Measurements from ENCODE around the gene CSNK1A1. TPM values are rescaled to one million over a fixed set of nuclear protein-coding genes. Genes with fewer than 3 reads are reported as not detected.

The CSNK1A1 gene
- total RNA-seq, 4 donors from 2014 or later: 146 to 200 (median 166) TPM

DNA sequence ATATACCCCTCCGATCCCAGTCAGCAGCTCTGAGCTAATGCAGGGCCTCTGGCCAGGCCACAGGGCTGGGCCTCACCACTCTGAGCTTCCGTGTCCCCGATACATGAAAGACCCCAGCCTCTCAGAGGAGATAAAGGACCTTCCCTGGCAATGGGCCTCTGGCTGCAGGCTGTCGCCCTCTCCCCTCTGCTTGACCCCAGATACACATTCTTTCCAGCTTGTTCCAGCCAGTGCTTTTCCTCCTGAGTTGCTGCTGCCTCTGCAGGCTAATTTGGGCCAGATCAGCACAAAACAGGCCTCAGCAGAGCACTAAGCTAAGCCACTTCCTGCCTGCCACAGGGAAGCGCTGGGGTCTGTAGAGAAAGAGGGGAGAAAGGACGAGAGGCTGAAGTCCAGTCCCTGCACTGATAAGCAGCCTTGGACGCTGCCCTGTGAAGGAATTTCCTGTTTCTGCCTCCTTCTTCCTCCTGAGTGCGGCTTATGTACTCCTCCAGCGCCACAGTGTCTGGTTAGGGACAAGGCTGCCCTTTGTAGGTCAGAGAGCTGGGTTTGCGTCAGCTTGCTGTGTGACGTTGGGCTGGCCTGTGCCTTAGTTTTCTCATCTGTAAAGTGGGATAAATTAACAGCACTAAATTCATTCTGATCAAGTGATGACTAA lies 99.1 kb downstream of the CSNK1A1 start:
- WGBS, 2 donors: 21 to 23% methylated on average over 11 of the region's 11 CpGs
- no peaks in the 10 kb centered on the region for H3K9me3 ChIP-seq
- peaks cover 0 to 40% (median 26%) of the 10 kb centered on the region in 4 donors for H3K4me1 ChIP-seq

DNA sequence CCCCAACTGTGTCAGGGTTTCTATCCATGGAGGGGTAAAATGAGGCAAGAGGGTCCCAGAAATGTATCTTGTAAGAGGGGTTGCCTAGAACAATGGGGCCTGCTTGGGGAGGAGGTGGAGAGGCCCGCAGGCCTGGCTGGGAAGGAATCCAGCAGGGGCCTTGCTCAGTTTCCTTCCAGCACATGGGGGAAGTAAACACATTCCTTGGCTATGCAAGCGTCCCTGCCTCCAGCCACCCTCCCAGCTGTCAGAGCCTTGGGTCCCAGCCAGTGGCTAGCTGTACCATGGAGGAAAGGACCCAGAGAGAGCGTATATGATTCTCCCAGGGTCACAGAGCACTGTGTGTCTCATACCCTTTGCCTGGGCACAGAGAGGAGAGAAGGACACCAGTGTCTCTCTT lies 101.0 kb downstream of the CSNK1A1 start:
- Histone ChIP-seq H3K4me1 (peaks cover 0 to 48% (median 26%) of the 10 kb centered on the region in 4 donors), H3K36me3 (no peaks in the 10 kb centered on the region), H3K9me3 (no peaks in the 10 kb centered on the region), H3K27ac (peak overlapping the region; percentile 55 to 87 (median 78)), H3K27me3 (no peaks in the 10 kb centered on the region), H3K4me3 (no peak overlapping the region)
- TF ChIP-seq, protein P1, sequence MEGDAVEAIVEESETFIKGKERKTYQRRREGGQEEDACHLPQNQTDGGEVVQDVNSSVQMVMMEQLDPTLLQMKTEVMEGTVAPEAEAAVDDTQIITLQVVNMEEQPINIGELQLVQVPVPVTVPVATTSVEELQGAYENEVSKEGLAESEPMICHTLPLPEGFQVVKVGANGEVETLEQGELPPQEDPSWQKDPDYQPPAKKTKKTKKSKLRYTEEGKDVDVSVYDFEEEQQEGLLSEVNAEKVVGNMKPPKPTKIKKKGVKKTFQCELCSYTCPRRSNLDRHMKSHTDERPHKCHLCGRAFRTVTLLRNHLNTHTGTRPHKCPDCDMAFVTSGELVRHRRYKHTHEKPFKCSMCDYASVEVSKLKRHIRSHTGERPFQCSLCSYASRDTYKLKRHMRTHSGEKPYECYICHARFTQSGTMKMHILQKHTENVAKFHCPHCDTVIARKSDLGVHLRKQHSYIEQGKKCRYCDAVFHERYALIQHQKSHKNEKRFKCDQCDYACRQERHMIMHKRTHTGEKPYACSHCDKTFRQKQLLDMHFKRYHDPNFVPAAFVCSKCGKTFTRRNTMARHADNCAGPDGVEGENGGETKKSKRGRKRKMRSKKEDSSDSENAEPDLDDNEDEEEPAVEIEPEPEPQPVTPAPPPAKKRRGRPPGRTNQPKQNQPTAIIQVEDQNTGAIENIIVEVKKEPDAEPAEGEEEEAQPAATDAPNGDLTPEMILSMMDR (IDR thresholded peaks at IDR 0.05): no peak
- TF ChIP-seq POLR2A (IDR thresholded peaks at IDR 0.05) (no peak), EP300 (IDR thresholded peaks at IDR 0.05) (peak in 1 of 2 donors; percentile 46)
- 21 to 22% methylated on average over 3 of the region's 3 CpGs for WGBS, 2 donors
- DNase-seq (ENCODE audit: low spot score in 2 of 2): no peak

More for the DNA sequence above, 99.1 kb downstream of the CSNK1A1 start:
- TF ChIP-seq, protein P1 (IDR thresholded peaks at IDR 0.05): no peak
- TF ChIP-seq POLR2A (IDR thresholded peaks at IDR 0.05) (peak in 1 of 2 donors; percentile 16), EP300 (IDR thresholded peaks at IDR 0.05) (peak in 1 of 2 donors; percentile 63)
- H3K27me3 ChIP-seq: no peaks in the 10 kb centered on the region
- peak overlapping the region; percentile 60 to 87 (median 78) for H3K27ac ChIP-seq
- DNase-seq (ENCODE audit: low spot score in 2 of 2): no peak
- no peak overlapping the region for H3K4me3 ChIP-seq
- H3K36me3 ChIP-seq: no peaks in the 10 kb centered on the region

DNA sequence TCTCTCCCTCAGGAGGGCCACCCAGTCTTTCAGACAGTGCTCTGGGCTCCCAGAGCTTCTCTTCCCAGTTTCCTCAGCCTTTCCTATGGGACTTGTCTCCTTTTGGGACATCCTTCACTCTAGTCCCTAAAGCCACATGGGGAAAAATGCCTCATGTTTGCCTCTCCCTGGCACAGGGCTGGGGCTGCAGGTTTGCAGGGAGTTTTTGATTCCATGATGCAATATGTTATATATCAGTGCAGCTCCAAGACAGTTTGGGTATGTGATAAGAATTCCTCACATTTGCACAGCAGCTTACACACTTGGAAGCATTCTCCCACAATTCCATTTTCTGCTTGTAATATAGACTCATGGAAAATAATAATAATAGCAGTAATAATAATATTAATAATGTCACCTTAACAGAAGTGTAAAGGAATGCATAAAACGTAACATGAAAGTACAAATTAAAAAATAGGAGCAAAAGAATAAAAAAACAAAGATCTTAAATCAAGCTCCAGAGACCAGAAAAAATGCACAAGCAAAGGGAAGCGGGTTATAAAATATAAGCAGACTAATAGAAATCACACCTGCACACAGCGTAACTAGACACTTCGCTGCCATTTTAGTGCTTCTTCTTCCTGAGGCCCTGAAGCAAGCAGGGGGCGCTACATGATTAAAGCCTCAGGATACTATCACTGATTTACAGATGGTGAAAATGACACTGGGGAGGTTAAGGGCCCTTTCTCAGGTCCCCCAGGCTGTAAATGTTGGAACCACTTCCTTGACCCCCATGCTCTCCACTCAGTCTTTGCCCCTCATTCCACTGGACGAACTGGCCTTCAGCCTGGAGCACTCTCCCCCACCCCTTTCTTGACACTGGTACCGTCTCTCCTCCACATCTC lies 102.2 kb downstream of the CSNK1A1 start:
- Histone ChIP-seq H3K4me1 (peaks cover 0 to 48% (median 26%) of the 10 kb centered on the region in 4 donors), H3K27me3 (no peaks in the 10 kb centered on the region), H3K27ac (peak overlapping the region in 3 of 4 donors; percentile 72 to 87 (median 85)), H3K9me3 (no peaks in the 10 kb centered on the region), H3K4me3 (no peak overlapping the region), H3K36me3 (no peaks in the 10 kb centered on the region)
- TF ChIP-seq EP300 (IDR thresholded peaks at IDR 0.05): no peak
- TF ChIP-seq, protein P1 (IDR thresholded peaks at IDR 0.05): peak in 3 of 5 experiments; percentile 12 to 23 (median 15)
- TF ChIP-seq POLR2A (IDR thresholded peaks at IDR 0.05): no peak
- WGBS, 2 donors: 82 to 83% methylated on average over 7 of the region's 7 CpGs
- DNase-seq (ENCODE audit: low spot score in 2 of 2): no peak

DNA sequence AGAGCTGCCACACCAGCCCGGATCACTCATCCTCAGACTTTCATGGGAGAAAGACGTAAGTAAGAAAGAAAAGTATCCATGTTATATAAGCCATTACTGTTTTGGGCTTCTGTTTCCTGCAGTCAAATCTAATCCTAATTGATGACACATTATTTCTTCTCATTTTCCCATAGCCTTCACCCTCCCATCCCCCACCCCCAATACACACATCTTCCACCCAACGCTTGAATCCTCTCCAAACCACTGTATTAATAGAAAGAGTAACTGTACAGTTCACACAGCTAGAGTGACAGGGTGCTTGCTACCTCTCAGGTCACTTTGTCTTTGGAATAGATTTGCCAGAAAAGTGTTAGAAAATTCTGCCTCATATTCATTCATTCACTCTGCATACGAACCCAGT lies 102.8 kb downstream of the CSNK1A1 start:
- Histone ChIP-seq H3K27me3 (no peaks in the 10 kb centered on the region), H3K36me3 (no peaks in the 10 kb centered on the region), H3K4me3 (no peak overlapping the region), H3K9me3 (no peaks in the 10 kb centered on the region), H3K27ac (peak overlapping the region in 2 of 4 donors; percentile 19 to 85), H3K4me1 (peaks cover 0 to 47% (median 26%) of the 10 kb centered on the region in 4 donors)
- no peak for TF ChIP-seq EP300 (IDR thresholded peaks at IDR 0.05)
- TF ChIP-seq, protein P1 (IDR thresholded peaks at IDR 0.05): no peak
- no peak for TF ChIP-seq POLR2A (IDR thresholded peaks at IDR 0.05)
- WGBS, 2 donors: 73 to 80% methylated on average over 4 of the region's 4 CpGs
- no peak for DNase-seq (ENCODE audit: low spot score in 2 of 2)
